OCI-LY3 (cell line): ENCODE measurements around the gene MUTYH.
A peak's percentile ranks its signal among the peaks of the same experiment; 100 is the strongest.

Experiments used
- CTCF ChIP-seq: fragments of 200-600, 300-600 bp; sonication (generic); IDR thresholded peaks from 2 replicates; pipeline ENCODE4 v1.5.1; 2014; ENCODE audit warnings: antibody characterized with exemption, low read length, low read depth
- EZH2phosphoT487 ChIP-seq: fragments of 200-600 bp; shearing (Covaris generic); IDR thresholded peaks from 2 replicates; pipeline ENCODE4 v1.6.1; 2018; ENCODE audit warnings: antibody characterized with exemption, mixed run types, low read depth

GRCh38 chr1:45303520-45304310 lies 36.5 kb downstream of the MUTYH start:
- TF ChIP-seq CTCF (peak; percentile 59), EZH2phosphoT487 (no peak)
